Panc1 (cell line): Measurements from ENCODE around the gene PIGW. TPM values are rescaled to one million over a fixed set of nuclear protein-coding genes. Genes with fewer than 3 reads are reported as not detected.

Experiments
- ATAC-seq: fragments of 200-7000 bp; cut with Tn5 transposase; 2 replicates; pipeline ENCODE4 v1.9.1; 2020; ENCODE audit warnings: mild to moderate bottlenecking, moderate library complexity
- BruUV-seq: library from RNA; stranded (reverse); fragments of 400-500 nt; replicated peaks from 2 replicates; lab custom pipeline; 2021; lab: Mats Ljungman, UMichigan
- CTCF ChIA-PET: fragments of 300-600 bp; sonication (Branson Sonifier 250); formaldehyde crosslinking; loops from one replicate; lab custom pipeline; 2022; ENCODE audit warnings: antibody characterized with exemption; lab: Charles Lee
- POLR2A ChIA-PET: fragments of 300-600 bp; sonication (Branson Sonifier 250); formaldehyde crosslinking; loops from one replicate; lab custom pipeline; 2022; ENCODE audit warnings: antibody characterized with exemption; lab: Charles Lee
- DNase-seq: peaks from one replicate; pipeline ENCODE4 v3.0.0-alpha.2; 2010; ENCODE audit warnings: low read depth, low spot score
- H3K27ac ChIP-seq: 2 replicates; pipeline ENCODE4 v1.5.1; 2011; ENCODE audit warnings: mild to moderate bottlenecking, low read length, inconsistent platforms
- H3K27me3 ChIP-seq: fragments of 200-500 bp; sonication (Bioruptor generic); 2 replicates; pipeline ENCODE4 v1.6.0; 2014; ENCODE audit warnings: low read length, inconsistent platforms; ENCODE audit not compliant: control insufficient read depth, insufficient read depth
- H3K36me3 ChIP-seq: fragments of 200-500 bp; sonication (Bioruptor generic); 2 replicates; pipeline ENCODE4 v1.5.1; 2014; ENCODE audit warnings: inconsistent platforms, mild to moderate bottlenecking, low read length, moderate library complexity; ENCODE audit not compliant: control insufficient read depth, insufficient read depth
- H3K4me1 ChIP-seq: 2 replicates; pipeline ENCODE4 v1.5.1; 2011; ENCODE audit warnings: inconsistent platforms, mild to moderate bottlenecking, low read length, moderate library complexity; ENCODE audit not compliant: control insufficient read depth, insufficient read depth
- H3K4me3 ChIP-seq, 2 experiments: 2 replicates each; pipeline ENCODE4 v1.5.1; 2011 to 2012; ENCODE audit warnings: low read depth in 2 of 2, low read length in 2 of 2, mild to moderate bottlenecking in 2 of 2, inconsistent platforms in 1 of 2, moderate library complexity in 1 of 2
- H3K9me3 ChIP-seq: fragments of 200-500 bp; sonication (Bioruptor generic); 2 replicates; pipeline ENCODE4 v1.5.1; 2014; ENCODE audit warnings: low read depth, mild to moderate bottlenecking, inconsistent platforms, low read length, moderate library complexity; ENCODE audit not compliant: control insufficient read depth, insufficient read depth
- CTCF ChIP-seq: fragments of 450-650 bp; IDR thresholded peaks from 2 replicates; pipeline ENCODE4 v1.5.1; 2017; ENCODE audit warnings: mild to moderate bottlenecking
- POLR2AphosphoS5 ChIP-seq: IDR thresholded peaks from 2 replicates; pipeline ENCODE4 v1.6.1; 2012; ENCODE audit warnings: mild to moderate bottlenecking, low read depth, low read length, moderate library complexity
- REST ChIP-seq, 2 experiments: IDR thresholded peaks; 2 replicates each; pipeline ENCODE4 v1.6.1; 2011 to 2012; ENCODE audit warnings: low read depth in 2 of 2, control low read depth in 1 of 2, low read length in 1 of 2, mild to moderate bottlenecking in 1 of 2, moderate library complexity in 1 of 2; ENCODE audit not compliant: insufficient read depth in 1 of 2
- SIN3A ChIP-seq: IDR thresholded peaks from 2 replicates; pipeline ENCODE4 v1.6.1; 2012; ENCODE audit warnings: low read depth, mild to moderate bottlenecking, low read length, moderate library complexity, borderline replicate concordance; ENCODE audit not compliant: insufficient read depth
- TCF7L2 ChIP-seq: IDR thresholded peaks from 2 replicates; pipeline ENCODE4 v1.6.1; 2011; ENCODE audit warnings: mild to moderate bottlenecking, low read depth, low read length, inconsistent platforms
- in situ Hi-C: cut with HindIII; loops from 2 replicates; pipeline ENCODE4 v1.10.0; 2016; ENCODE audit warnings: low sequenced_read_pairs, low pct_unique_long_range_greater_than_20kb
- intact Hi-C: fragments of 100-400 bp; cut with micrococcal nuclease; formaldehyde crosslinking; loops from one replicate; pipeline ENCODE4 v1.10.0; 2022; ENCODE audit not compliant: unreplicated experiment
- total RNA-seq: library from RNA; stranded (reverse); gene quantifications from one replicate; pipeline ENCODE4 v1.2.1, GENCODE V29; 2021; ENCODE audit not compliant: unreplicated experiment

The PIGW gene
- total RNA-seq, 1 experiment from 2014 or later: 16.2 TPM

GRCh38 chr17:36500745-36501225 lies 34.0 kb upstream of the PIGW start:
- no TSS peak for BruUV-seq
- Histone ChIP-seq H3K9me3 (no peaks in the 10 kb centered on the region), H3K27me3 (no peaks in the 10 kb centered on the region), H3K27ac (no peak overlapping the region), H3K4me3 (no peak overlapping the region), H3K36me3 (peaks cover 2% of the 10 kb centered on the region; the same call in 1 of the 2 replicates), H3K4me1 (no peaks in the 10 kb centered on the region)
- ATAC-seq (no peak), DNase-seq (no peak)
- in situ Hi-C loops (no loop called here), intact Hi-C loops (no loop called here)
- CTCF ChIA-PET: no interaction called here
- no peak for TF ChIP-seq CTCF
- TF ChIP-seq REST (IDR thresholded peaks at IDR 0.05; ENCODE audit: insufficient read depth in 1 of 2, low read depth in 2 of 2, low read length in 1 of 2): no peak
- no peak for TF ChIP-seq POLR2AphosphoS5
- no peak for TF ChIP-seq SIN3A
- no peak for TF ChIP-seq TCF7L2
- POLR2A ChIA-PET: no interaction called here

GRCh38 chr17:36501351-36501750 lies 33.4 kb upstream of the PIGW start:
- Histone ChIP-seq H3K27me3 (no peaks in the 10 kb centered on the region), H3K9me3 (no peaks in the 10 kb centered on the region), H3K4me3 (no peak overlapping the region), H3K27ac (no peak overlapping the region), H3K36me3 (peaks cover 2% of the 10 kb centered on the region; the same call in 1 of the 2 replicates), H3K4me1 (no peaks in the 10 kb centered on the region)
- CTCF ChIA-PET: no interaction called here
- intact Hi-C loops (no loop called here), in situ Hi-C loops (no loop called here)
- POLR2A ChIA-PET: no interaction called here
- no TSS peak for BruUV-seq
- ATAC-seq (no peak), DNase-seq (no peak)
- TF ChIP-seq CTCF: no peak
- no peak for TF ChIP-seq TCF7L2
- TF ChIP-seq SIN3A: no peak
- TF ChIP-seq POLR2AphosphoS5: no peak
- no peak for TF ChIP-seq REST (IDR thresholded peaks at IDR 0.05; ENCODE audit: insufficient read depth in 1 of 2, low read depth in 2 of 2, low read length in 1 of 2)
